ENCODE results near the gene ASPHD1.

DNA sequence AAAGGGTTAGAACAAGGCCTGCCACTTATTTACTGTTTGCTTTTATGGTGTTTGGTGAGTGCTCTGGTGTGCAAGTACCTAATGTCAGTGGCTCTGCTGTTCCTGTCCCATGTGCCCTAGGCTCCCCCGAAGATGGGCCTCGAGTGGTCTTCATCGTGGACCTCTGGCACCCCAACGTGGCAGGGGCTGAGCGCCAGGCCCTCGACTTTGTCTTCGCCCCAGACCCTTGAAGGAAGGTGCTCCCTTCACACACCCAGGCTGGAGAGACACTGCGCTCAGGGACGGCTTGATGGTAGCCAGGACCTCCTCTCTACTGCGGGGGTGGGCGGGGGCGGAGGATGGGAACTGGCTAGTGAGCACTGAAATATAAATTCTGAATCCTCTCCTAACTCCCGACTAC is 5.4 kb downstream of the ASPHD1 start:
- TF ChIP-seq TAF1 (IDR thresholded peaks at IDR 0.05; ENCODE audit: low read depth) (no peak), TCF12 (IDR thresholded peaks at IDR 0.05; ENCODE audit: low read depth) (no peak), CEBPB (IDR thresholded peaks at IDR 0.05) (no peak), REST (IDR thresholded peaks at IDR 0.05; ENCODE audit: low read depth) (no peak), MAX (IDR thresholded peaks at IDR 0.05) (no peak)

Data from Ishikawa (cell line).